Thyroid gland (tissue), 4 donors: Measurements from ENCODE around the gene NEFH. TPM values are rescaled to one million over a fixed set of nuclear protein-coding genes. Genes with fewer than 3 reads are reported as not detected.
"Not testable (repeated sequence)": the region's sequence is repeated elsewhere in the genome, so short reads cannot be mapped to it uniquely, and the experiment has no call there.

Source experiments
- DNase-seq, 2 donors: peaks; one replicate each; pipeline ENCODE4 v3.0.0-alpha.2; 2019
- H3K27ac ChIP-seq, 3 donors: fragments of 200-600 bp; sonication (generic); 1 replicate in 2 of 3; 2 replicates in 1 of 3; pipeline ENCODE4 v1.5.1; 2016 to 2019; ENCODE audit warnings: mild to moderate bottlenecking in 1 of 3, moderate library complexity in 1 of 3
- H3K27me3 ChIP-seq: fragments of 200-600 bp; sonication (generic); one replicate; pipeline ENCODE4 v1.5.1; 2019
- H3K36me3 ChIP-seq, 2 donors: fragments of 200-600 bp; sonication (generic); one replicate each; pipeline ENCODE4 v1.5.1; 2016 to 2019
- H3K4me1 ChIP-seq, 2 donors: fragments of 200-600 bp; sonication (generic); one replicate each; pipeline ENCODE4 v1.5.1; 2017 to 2019
- H3K4me3 ChIP-seq, 3 donors: fragments of 200-600 bp; sonication (generic); replicated peaks in 1 of 3; 1 replicate in 2 of 3; 2 replicates in 1 of 3; pipeline ENCODE4 v1.5.1; 2016; ENCODE audit warnings: mild to moderate bottlenecking in 1 of 3
- H3K9me3 ChIP-seq: fragments of 200-600 bp; sonication (generic); one replicate; pipeline ENCODE4 v1.5.1; 2017
- POLR2A ChIP-seq, 2 donors: fragments of 450-650 bp; IDR thresholded peaks; one replicate each; pipeline ENCODE4 v1.6.1; 2017; ENCODE audit warnings: antibody characterized with exemption in 2 of 2, mild to moderate bottlenecking in 2 of 2, moderate library complexity in 1 of 2
- WGBS, 2 donors: methylation state at CpG; one replicate each; pipeline ENCODE4 v1.1.5; 2017; 5-methylcytosine and 5-hydroxymethylcytosine counted together
- intact Hi-C: fragments of 100-400 bp; cut with DNase I; formaldehyde crosslinking; loops from one replicate; pipeline ENCODE4 v1.15.1; 2023
- total RNA-seq, 4 donors: library from RNA; depleted of rRNA; stranded (reverse); fragments of >200 nt; gene quantifications; one replicate each; pipeline ENCODE4 v1.2.3, GENCODE V29; 2016
- TF ChIP-seq, protein P1 (sequence below), 6 experiments: fragments of 200-600 bp in 3 of 6; fragments of 450-650 bp in 3 of 6; sonication (generic) in 3 of 6; IDR thresholded peaks; one replicate each; pipeline ENCODE4 v1.5.1; 2016 to 2019; ENCODE audit warnings: antibody characterized with exemption in 6 of 6, mild to moderate bottlenecking in 2 of 6, inconsistent platforms in 1 of 6, moderate library complexity in 1 of 6

Gene NEFH
- total RNA-seq, 4 donors from 2014 or later: 0.27 to 0.44 (median 0.33) TPM; not detected in 1

DNA sequence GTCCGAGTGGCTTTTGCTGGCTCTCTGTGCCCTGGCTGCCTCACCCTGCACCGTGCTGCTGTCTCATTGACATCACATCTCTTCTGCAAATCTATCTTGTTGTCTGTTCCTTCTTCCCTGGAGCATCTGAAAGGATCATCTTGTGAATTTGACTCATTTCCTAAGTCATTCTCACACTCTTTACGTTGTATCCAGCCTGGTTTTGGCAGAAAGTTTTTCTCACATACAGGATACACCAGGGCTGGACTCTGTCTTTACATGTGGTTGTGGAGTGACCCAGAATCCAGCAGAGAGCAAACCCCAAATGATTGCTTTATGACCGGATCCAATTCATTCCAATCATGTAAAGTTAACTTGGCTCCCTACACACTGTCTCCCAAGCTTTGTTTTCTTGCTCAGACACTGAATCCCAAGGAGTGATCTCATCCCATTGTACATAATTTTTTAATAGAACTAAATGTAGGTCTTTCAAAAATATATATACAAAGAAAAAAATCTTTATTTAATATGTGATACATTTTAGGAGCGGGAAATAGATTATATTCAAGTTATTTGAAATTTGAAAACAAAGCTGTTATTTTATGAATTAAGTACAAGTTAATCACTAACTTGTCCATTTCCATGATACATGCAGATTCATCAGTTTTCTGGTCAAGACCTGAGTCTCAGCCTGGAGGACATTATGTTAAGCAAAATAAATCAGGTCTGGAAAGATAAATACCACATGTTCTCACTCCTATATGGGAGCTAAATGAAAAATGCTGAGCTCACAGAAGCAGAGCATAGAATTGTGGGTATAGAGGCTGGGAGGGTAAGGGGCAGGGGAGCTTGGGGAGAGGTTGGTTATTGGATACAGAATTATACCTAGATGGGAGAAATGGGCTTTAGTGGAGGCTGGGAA lies 44.5 kb upstream of the NEFH start:
- no peak for DNase-seq
- no peaks in the 10 kb centered on the region for H3K27me3 ChIP-seq
- WGBS, 2 donors: 68 to 77% methylated on average over 5 of the region's 5 CpGs
- H3K36me3 ChIP-seq: no peaks in the 10 kb centered on the region
- no peak overlapping the region for H3K27ac ChIP-seq
- TF ChIP-seq POLR2A (IDR thresholded peaks at IDR 0.05): no peak
- TF ChIP-seq, protein P1, sequence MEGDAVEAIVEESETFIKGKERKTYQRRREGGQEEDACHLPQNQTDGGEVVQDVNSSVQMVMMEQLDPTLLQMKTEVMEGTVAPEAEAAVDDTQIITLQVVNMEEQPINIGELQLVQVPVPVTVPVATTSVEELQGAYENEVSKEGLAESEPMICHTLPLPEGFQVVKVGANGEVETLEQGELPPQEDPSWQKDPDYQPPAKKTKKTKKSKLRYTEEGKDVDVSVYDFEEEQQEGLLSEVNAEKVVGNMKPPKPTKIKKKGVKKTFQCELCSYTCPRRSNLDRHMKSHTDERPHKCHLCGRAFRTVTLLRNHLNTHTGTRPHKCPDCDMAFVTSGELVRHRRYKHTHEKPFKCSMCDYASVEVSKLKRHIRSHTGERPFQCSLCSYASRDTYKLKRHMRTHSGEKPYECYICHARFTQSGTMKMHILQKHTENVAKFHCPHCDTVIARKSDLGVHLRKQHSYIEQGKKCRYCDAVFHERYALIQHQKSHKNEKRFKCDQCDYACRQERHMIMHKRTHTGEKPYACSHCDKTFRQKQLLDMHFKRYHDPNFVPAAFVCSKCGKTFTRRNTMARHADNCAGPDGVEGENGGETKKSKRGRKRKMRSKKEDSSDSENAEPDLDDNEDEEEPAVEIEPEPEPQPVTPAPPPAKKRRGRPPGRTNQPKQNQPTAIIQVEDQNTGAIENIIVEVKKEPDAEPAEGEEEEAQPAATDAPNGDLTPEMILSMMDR (IDR thresholded peaks at IDR 0.05): no peak
- H3K4me3 ChIP-seq: no peak overlapping the region
- intact Hi-C loops: no loop called here
- H3K9me3 ChIP-seq: no peaks in the 10 kb centered on the region
- H3K4me1 ChIP-seq: no peaks in the 10 kb centered on the region

DNA sequence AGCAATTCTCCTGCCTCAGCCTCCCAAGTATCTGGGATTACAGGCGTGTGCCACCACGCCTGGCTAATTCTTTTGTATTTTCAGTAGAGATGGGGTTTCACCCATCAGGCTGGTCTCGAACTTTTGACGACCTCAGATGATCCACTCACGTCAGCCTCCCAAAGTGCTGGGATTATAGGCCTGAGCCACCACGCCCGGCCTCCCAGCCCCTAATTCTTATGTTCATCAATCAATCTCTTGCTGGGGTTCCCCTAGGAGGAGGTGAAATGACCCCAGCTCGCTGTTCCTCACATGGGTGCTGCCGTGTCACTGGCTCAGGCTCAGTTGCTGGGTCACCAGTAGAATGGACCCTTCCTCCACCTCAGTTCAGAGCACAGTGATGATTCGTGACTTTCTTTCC lies 41.7 kb upstream of the NEFH start, which contains the start of gene RFPL1:
TSS of gene RFPL1 (plus strand) at position 301 of the 400 bp plus-strand sequence.
- H3K27me3 ChIP-seq, intact Hi-C loops, DNase-seq, H3K27ac ChIP-seq, H3K4me3 ChIP-seq, H3K4me1 ChIP-seq, H3K36me3 ChIP-seq, H3K9me3 ChIP-seq: not testable (repeated sequence)
- WGBS, 2 donors: 96 to 98% methylated on average over 10 of the region's 10 CpGs

DNA sequence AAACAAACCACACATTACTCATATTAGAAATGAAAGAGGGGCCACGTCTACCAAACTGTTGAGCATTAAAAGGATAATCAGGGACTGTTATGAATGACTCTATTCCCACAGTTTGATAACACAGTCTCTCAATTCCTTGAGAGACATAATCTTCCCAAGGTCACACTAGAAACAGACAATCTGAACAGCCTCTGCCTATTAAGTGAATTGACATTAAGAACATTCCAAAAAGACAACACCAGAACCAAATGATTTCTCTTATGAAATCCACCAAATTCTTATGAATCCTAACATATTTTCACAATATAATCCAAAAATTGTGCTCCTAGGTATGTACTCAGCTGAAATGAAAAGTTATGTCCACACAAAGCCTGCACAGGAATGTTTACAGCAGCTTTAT lies 37.0 kb upstream of the NEFH start:
- intact Hi-C loops: no loop called here
- TF ChIP-seq, protein P1 (IDR thresholded peaks at IDR 0.05): no peak
- no peak for TF ChIP-seq POLR2A (IDR thresholded peaks at IDR 0.05)
- no peaks in the 10 kb centered on the region for H3K36me3 ChIP-seq
- no peak overlapping the region for H3K27ac ChIP-seq
- 76 to 78% methylated on average over 1 of the region's 1 CpG for WGBS, 2 donors
- no peaks in the 10 kb centered on the region for H3K27me3 ChIP-seq
- no peaks in the 10 kb centered on the region for H3K4me1 ChIP-seq
- H3K4me3 ChIP-seq: no peak overlapping the region
- DNase-seq: no peak
- no peaks in the 10 kb centered on the region for H3K9me3 ChIP-seq

DNA sequence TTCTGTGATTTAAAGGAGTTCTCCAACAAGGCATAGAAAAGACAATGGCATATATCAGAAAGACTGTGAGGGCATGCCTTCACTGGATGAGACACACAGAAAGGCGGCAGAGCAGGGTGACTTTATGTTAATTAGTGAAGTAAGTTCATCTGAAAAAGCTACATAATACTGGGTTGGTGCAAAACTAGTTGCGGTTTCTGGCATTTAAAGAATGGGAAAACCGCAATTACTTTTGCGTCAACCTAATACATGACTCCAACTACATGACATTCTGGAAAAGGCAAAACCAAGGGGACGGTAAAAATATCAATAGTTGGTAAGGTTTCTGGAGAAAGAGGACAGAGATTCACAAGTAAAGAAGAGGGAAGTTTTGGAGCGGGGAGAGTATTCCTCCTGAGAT lies 36.6 kb upstream of the NEFH start:
- H3K4me1 ChIP-seq: no peaks in the 10 kb centered on the region
- TF ChIP-seq POLR2A (IDR thresholded peaks at IDR 0.05): no peak
- TF ChIP-seq, protein P1 (IDR thresholded peaks at IDR 0.05): no peak
- no peak overlapping the region for H3K4me3 ChIP-seq
- H3K9me3 ChIP-seq: no peaks in the 10 kb centered on the region
- intact Hi-C loops: no loop called here
- no peaks in the 10 kb centered on the region for H3K27me3 ChIP-seq
- no peak for DNase-seq
- WGBS, 2 donors: 75 to 76% methylated on average over 6 of the region's 6 CpGs
- no peak overlapping the region for H3K27ac ChIP-seq
- H3K36me3 ChIP-seq: no peaks in the 10 kb centered on the region

DNA sequence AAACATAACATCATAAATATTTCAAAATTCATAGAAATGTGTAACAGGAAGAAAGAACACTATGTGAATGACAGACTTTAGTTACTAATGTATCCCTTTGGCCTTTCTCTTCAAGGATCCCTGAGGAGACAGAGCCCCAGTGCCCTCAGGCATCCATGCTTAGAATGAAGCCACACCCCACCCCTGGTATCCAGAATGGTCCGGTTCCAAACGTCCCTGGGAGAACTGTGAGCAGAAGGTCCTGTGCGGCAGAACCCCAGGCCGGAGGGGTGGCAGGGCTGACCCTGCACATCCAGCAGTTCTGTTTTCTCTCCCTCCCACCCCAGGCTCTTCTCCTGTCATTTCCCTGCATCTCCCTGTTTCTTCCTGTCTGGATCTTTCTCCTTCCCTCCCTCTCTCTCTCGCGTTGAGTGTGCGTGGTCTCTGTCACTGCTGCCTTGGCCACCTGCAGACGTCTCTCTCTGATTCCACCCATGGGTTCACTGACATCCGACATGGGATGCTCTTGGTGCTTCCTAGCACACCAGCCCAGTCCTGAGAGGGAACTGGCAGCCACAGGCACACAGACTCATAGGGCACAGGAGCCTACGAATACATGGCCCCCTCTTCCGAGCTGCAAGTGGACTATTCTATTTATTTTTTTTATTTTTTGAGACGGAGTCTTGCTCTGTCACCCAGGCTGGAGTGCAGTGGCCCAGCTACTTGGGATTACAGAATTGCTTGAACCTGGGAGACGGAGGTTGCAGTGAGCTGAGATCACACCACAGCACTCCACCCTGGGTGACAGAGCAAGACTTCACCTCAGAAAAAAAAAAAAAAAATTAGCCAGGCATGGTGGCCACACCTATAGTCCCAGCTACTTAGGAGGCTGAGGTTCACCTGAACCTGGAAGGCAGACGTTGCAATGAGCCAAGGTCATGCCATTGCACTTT lies 35.9 kb upstream of the NEFH start:
- no peak overlapping the region for H3K4me3 ChIP-seq
- intact Hi-C loops: no loop called here
- H3K9me3 ChIP-seq: no peaks in the 10 kb centered on the region
- no peaks in the 10 kb centered on the region for H3K27me3 ChIP-seq
- no peak overlapping the region for H3K27ac ChIP-seq
- no peaks in the 10 kb centered on the region for H3K36me3 ChIP-seq
- DNase-seq: no peak
- WGBS, 2 donors: 55% methylated on average over 14 of the region's 14 CpGs
- no peaks in the 10 kb centered on the region for H3K4me1 ChIP-seq
- TF ChIP-seq, protein P1 (IDR thresholded peaks at IDR 0.05): no peak
- no peak for TF ChIP-seq POLR2A (IDR thresholded peaks at IDR 0.05)
